Lower leg skin (tissue), 4 donors: ENCODE results near the gene VWA5A. TPM values are rescaled to one million over a fixed set of nuclear protein-coding genes. Genes with fewer than 3 reads are reported as not detected.
A peak's percentile ranks its signal among the peaks of the same experiment; 100 is the strongest.

ENCODE experiments used
- DNase-seq, 2 donors: peaks; one replicate each; pipeline ENCODE4 v3.0.0-alpha.2; 2019; ENCODE audit warnings: low spot score in 2 of 2
- H3K4me3 ChIP-seq: fragments of 200-600 bp; sonication (generic); 2 replicates; pipeline ENCODE4 v1.5.1; 2017; ENCODE audit warnings: mild to moderate bottlenecking, low read depth; ENCODE audit not compliant: poor library complexity, severe bottlenecking
- POLR2A ChIP-seq, 2 donors: fragments of 450-650 bp; IDR thresholded peaks; one replicate each; pipeline ENCODE4 v1.6.1; 2016 to 2017; ENCODE audit warnings: antibody characterized with exemption in 2 of 2, mild to moderate bottlenecking in 1 of 2, moderate library complexity in 1 of 2
- WGBS, 2 donors: methylation state at CpG; one replicate each; pipeline ENCODE4 v1.1.5; 2018; 5-methylcytosine and 5-hydroxymethylcytosine counted together
- intact Hi-C: fragments of 100-400 bp; cut with DNase I; formaldehyde crosslinking; loops from one replicate; pipeline ENCODE4 v1.15.0; 2023; ENCODE audit warnings: low total_unique reads
- total RNA-seq, 4 donors: library from RNA; depleted of rRNA; stranded (reverse); fragments of >200 nt; gene quantifications; one replicate each; pipeline ENCODE4 v1.1.0, GENCODE V29; 2016
- TF ChIP-seq, protein P1 (sequence below), 3 donors: fragments of 450-650 bp; IDR thresholded peaks; one replicate each; pipeline ENCODE4 v1.5.1; 2016; ENCODE audit warnings: antibody characterized with exemption in 3 of 3, mild to moderate bottlenecking in 3 of 3, moderate library complexity in 2 of 3

Gene VWA5A
- total RNA-seq, 4 donors from 2014 or later, result 16.4 to 27.4 (median 24.0) TPM

- H3K4me3 ChIP-seq, result no peak within 1 kb of the TSS
- 18 to 24% methylated on average over 3 of the region's 3 CpGs for WGBS, 2 donors
- intact Hi-C loops, result no loop called here
- DNase-seq, result no peak
- TF ChIP-seq POLR2A (IDR thresholded peaks at IDR 0.05), result no peak
- TF ChIP-seq, protein P1, sequence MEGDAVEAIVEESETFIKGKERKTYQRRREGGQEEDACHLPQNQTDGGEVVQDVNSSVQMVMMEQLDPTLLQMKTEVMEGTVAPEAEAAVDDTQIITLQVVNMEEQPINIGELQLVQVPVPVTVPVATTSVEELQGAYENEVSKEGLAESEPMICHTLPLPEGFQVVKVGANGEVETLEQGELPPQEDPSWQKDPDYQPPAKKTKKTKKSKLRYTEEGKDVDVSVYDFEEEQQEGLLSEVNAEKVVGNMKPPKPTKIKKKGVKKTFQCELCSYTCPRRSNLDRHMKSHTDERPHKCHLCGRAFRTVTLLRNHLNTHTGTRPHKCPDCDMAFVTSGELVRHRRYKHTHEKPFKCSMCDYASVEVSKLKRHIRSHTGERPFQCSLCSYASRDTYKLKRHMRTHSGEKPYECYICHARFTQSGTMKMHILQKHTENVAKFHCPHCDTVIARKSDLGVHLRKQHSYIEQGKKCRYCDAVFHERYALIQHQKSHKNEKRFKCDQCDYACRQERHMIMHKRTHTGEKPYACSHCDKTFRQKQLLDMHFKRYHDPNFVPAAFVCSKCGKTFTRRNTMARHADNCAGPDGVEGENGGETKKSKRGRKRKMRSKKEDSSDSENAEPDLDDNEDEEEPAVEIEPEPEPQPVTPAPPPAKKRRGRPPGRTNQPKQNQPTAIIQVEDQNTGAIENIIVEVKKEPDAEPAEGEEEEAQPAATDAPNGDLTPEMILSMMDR (IDR thresholded peaks at IDR 0.05), result no peak
Measured at GRCh38 chr11:124183068-124183467, 67.8 kb downstream of the VWA5A start, which contains the start of gene OR10D3. TSS of gene OR10D3 (plus strand) at chr11:124183345. CDS start at chr11:124185270, 1,925 bp downstream.

- no peak for TF ChIP-seq POLR2A (IDR thresholded peaks at IDR 0.05)
- TF ChIP-seq, protein P1 (IDR thresholded peaks at IDR 0.05), result no peak
- no peak overlapping the region for H3K4me3 ChIP-seq
- DNase-seq, result no peak
- WGBS, 2 donors, result 66 to 71% methylated on average over 2 of the region's 2 CpGs
- intact Hi-C loops, result loop anchor here (10.0 kb wide), 1 partner anchor 116 kb away; no protein-coding TSS in a partner anchor
Measured at GRCh38 chr11:124190298-124191139, 75.3 kb downstream of the VWA5A start.

GRCh38 chr11:124193221-124194010 is 78.2 kb downstream of the VWA5A start:
- DNase-seq, result no peak
- 29 to 40% methylated on average over 6 of the region's 6 CpGs for WGBS, 2 donors
- TF ChIP-seq POLR2A (IDR thresholded peaks at IDR 0.05), result no peak
- TF ChIP-seq, protein P1 (IDR thresholded peaks at IDR 0.05), result no peak
- no peak overlapping the region for H3K4me3 ChIP-seq
- intact Hi-C loops, result loop anchor here (10.0 kb wide), 1 partner anchor 119 kb away; no protein-coding TSS in a partner anchor

GRCh38 chr11:124194293-124195188 is 79.3 kb downstream of the VWA5A start:
- TF ChIP-seq, protein P1 (IDR thresholded peaks at IDR 0.05), result no peak
- TF ChIP-seq POLR2A (IDR thresholded peaks at IDR 0.05), result no peak
- intact Hi-C loops, result loop anchor here (10.0 kb wide), 1 partner anchor 120 kb away; no protein-coding TSS in a partner anchor
- DNase-seq, result no peak
- no peak overlapping the region for H3K4me3 ChIP-seq
- WGBS, 2 donors, result 24 to 30% methylated on average over 6 of the region's 6 CpGs

DNA sequence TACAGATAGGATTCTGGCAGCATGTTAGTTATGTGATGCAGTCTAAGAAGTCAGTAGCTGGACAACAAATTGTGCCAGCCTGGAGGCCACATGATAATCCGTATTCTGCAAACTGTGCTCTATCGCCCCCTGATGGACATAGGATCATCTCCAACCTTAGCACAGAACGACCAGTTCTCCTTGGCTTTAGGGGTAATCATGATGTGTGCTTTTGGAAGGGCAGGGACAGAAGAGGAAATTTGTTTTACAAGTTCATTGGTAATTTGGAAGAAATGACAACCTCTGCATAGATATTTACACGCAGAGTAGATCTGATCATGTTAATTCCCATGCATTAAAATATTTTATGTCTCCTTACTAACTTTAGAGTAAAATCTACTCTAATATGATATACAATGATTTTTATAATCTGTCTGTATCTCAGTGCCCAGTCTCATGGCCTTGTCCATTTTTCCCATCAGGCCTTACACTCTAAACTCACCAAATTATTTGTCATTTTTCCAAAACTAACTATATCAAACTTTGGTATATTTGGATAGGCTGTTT is 80.0 kb downstream of the VWA5A start:
- DNase-seq, result peak in 1 of 2 donors; percentile 56
- H3K4me3 ChIP-seq, result no peak overlapping the region
- 29 to 36% methylated on average over 4 of the region's 4 CpGs for WGBS, 2 donors
- no peak for TF ChIP-seq POLR2A (IDR thresholded peaks at IDR 0.05)
- TF ChIP-seq, protein P1 (IDR thresholded peaks at IDR 0.05), result peak in 1 of 3 donors; percentile 13
- intact Hi-C loops, result loop anchor here (10.0 kb wide), 1 partner anchor 120 kb away; no protein-coding TSS in a partner anchor
